Measurements from ENCODE around the gene AFF3.

DNA sequence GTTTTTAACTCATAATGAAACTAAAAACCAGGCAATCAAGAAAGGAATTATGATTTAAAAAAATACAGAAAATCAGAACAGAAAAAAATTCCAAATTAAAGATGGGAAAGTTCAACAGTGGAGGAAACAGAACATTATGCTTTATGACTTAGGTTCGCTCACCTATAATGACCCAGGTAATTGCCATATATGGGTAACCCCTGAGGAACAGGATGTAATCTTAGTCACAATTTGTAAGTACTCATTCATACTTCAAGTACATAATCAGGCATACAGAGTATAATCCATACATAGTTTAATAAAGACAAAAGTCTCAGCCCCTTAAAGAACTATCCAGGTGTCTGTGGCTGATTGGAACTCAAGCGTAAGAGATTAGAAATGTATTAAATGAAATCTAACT lies 159.6 kb downstream of the AFF3 start:
- TF ChIP-seq, protein P1, sequence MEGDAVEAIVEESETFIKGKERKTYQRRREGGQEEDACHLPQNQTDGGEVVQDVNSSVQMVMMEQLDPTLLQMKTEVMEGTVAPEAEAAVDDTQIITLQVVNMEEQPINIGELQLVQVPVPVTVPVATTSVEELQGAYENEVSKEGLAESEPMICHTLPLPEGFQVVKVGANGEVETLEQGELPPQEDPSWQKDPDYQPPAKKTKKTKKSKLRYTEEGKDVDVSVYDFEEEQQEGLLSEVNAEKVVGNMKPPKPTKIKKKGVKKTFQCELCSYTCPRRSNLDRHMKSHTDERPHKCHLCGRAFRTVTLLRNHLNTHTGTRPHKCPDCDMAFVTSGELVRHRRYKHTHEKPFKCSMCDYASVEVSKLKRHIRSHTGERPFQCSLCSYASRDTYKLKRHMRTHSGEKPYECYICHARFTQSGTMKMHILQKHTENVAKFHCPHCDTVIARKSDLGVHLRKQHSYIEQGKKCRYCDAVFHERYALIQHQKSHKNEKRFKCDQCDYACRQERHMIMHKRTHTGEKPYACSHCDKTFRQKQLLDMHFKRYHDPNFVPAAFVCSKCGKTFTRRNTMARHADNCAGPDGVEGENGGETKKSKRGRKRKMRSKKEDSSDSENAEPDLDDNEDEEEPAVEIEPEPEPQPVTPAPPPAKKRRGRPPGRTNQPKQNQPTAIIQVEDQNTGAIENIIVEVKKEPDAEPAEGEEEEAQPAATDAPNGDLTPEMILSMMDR (IDR thresholded peaks at IDR 0.05; ENCODE audit: extremely low read depth in 1 of 2, insufficient read depth in 1 of 2, low read depth in 1 of 2, low read length in 2 of 2): no peak
- no peak for TF ChIP-seq POLR2A (IDR thresholded peaks at IDR 0.05; ENCODE audit: low read depth, low read length)
- no peak for TF ChIP-seq POLR2AphosphoS5 (IDR thresholded peaks at IDR 0.05; ENCODE audit: insufficient read depth, low read depth, low read length)
- TF ChIP-seq FOS (IDR thresholded peaks at IDR 0.05; ENCODE audit: borderline replicate concordance, insufficient read depth, low read length): no peak
- TF ChIP-seq JUN (IDR thresholded peaks at IDR 0.05; ENCODE audit: borderline replicate concordance, insufficient read depth, insufficient read length, low read depth): no peak
